ENCODE data around the gene CX3CR1. TPM values are rescaled to one million over a fixed set of nuclear protein-coding genes. Genes with fewer than 3 reads are reported as not detected.
"Not testable (repeated sequence)": the region's sequence is repeated elsewhere in the genome, so short reads cannot be mapped to it uniquely, and the experiment has no call there.

Gene CX3CR1
- total RNA-seq, 4 donors from 2014 or later = 0.25 to 0.49 (median 0.35) TPM

DNA sequence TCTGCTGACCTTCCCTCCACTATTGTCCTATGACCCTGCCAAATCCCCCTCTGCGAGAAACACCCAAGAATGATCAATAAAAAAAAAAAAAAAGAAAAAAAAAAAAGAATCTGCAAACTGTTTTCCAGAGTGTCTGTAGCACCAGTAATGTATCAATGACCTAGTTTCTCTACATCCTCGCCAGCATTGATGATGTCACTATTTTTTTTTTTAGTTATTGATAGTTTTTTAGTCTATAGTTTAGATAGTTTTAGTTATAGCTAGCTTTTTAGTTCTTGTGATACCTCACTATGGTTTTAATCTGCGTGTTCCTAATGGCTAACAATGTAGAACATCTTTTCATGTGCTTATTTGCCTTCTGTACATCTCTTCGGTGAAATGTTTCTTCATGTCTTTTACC is 51.3 kb downstream of the CX3CR1 start:
- in situ Hi-C loops (cut with MboI; ENCODE audit: low sequenced_read_pairs in 4 of 4) = no loop called here
- no peaks in the 10 kb centered on the region for H3K4me1 ChIP-seq
- no peak overlapping the region for H3K27ac ChIP-seq
- DNase-seq = no peak
- no peaks in the 10 kb centered on the region for H3K9me3 ChIP-seq
- intact Hi-C loops (cut with DNase I; ENCODE audit: low total_unique reads) = no loop called here
- no peaks in the 10 kb centered on the region for H3K27me3 ChIP-seq
- TF ChIP-seq POLR2A (IDR thresholded peaks at IDR 0.05) (no peak), CTCF (IDR thresholded peaks at IDR 0.05 in 4 of 5, conservative IDR thresholded peaks at IDR 0.05 in 1 of 5) (no peak)
- H3K36me3 ChIP-seq = no peaks in the 10 kb centered on the region
- ATAC-seq = no peak
- no peak overlapping the region for H3K4me3 ChIP-seq

DNA sequence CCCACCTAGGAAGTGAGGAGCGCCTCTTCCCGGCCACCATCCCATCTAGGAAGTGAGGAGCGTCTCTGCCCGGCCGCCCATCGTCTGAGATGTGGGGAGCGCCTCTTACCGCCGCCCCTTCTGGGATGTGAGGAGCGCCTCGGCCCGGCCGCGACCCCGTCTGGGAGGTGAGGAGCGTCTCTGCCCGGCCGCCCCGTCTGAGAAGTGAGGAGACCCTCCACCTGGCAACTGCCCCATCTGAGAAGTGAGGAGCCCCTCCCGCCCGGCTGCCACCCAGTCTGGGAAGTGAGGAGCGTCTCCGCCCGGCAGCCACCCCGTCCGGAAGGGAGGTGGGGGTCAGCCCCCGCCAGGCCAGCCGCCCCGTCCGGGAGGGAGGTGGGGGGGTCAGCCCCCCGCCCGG is 52.2 kb downstream of the CX3CR1 start:
- intact Hi-C loops (cut with DNase I; ENCODE audit: low total_unique reads); in situ Hi-C loops (cut with MboI; ENCODE audit: low sequenced_read_pairs in 4 of 4); ATAC-seq; DNase-seq; H3K4me3 ChIP-seq; H3K36me3 ChIP-seq; H3K27ac ChIP-seq; H3K4me1 ChIP-seq; H3K9me3 ChIP-seq; H3K27me3 ChIP-seq: not testable (repeated sequence)

DNA sequence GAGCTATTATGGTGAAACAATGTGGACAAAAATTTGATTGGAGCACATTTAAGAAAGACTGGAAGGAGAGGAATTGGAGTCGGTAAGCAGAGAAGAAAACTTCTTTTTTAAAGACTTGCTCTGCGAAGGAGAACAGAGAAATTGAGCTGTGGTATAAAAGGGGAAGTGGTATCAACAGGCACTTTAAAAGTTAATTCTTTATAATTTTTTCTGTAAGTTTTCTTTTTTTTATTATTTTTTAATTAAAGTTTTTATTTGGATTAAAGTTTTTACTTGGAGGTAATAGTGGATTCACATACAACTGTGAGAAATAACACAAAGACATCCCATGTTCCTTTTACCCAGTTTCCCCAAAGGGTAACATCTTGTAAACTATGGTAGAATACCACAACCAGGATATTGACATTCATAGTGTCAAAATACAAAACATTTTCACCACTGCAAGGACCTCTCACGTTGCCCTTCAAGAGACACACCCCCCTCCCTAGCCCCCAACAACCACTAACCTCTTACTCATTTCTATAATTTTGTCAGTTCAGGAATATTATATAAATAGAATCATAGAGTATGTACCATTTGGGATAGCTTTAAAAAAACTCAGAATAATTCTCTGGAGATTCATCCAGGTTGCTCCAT is 53.6 kb downstream of the CX3CR1 start:
- Histone ChIP-seq H3K9me3 (no peaks in the 10 kb centered on the region), H3K27me3 (no peaks in the 10 kb centered on the region), H3K27ac (no peak overlapping the region), H3K4me1 (no peaks in the 10 kb centered on the region), H3K36me3 (no peaks in the 10 kb centered on the region), H3K4me3 (no peak overlapping the region)
- DNase-seq (no peak), ATAC-seq (no peak)
- in situ Hi-C loops (cut with MboI; ENCODE audit: low sequenced_read_pairs in 4 of 4) (no loop called here), intact Hi-C loops (cut with DNase I; ENCODE audit: low total_unique reads) (no loop called here)
- no peak for TF ChIP-seq CTCF (IDR thresholded peaks at IDR 0.05 in 4 of 5, conservative IDR thresholded peaks at IDR 0.05 in 1 of 5)
- TF ChIP-seq POLR2A (IDR thresholded peaks at IDR 0.05) = no peak

GRCh38 chr3:39224288-39224687 is 55.5 kb downstream of the CX3CR1 start:
- no peak for TF ChIP-seq CTCF (IDR thresholded peaks at IDR 0.05 in 4 of 5, conservative IDR thresholded peaks at IDR 0.05 in 1 of 5)
- no peak for TF ChIP-seq POLR2A (IDR thresholded peaks at IDR 0.05)
- Histone ChIP-seq H3K27ac (no peak overlapping the region), H3K4me3 (no peak overlapping the region), H3K9me3 (no peaks in the 10 kb centered on the region), H3K36me3 (no peaks in the 10 kb centered on the region), H3K27me3 (no peaks in the 10 kb centered on the region), H3K4me1 (no peaks in the 10 kb centered on the region)
- in situ Hi-C loops (cut with MboI; ENCODE audit: low sequenced_read_pairs in 4 of 4) (no loop called here), intact Hi-C loops (cut with DNase I; ENCODE audit: low total_unique reads) (no loop called here)
- ATAC-seq (no peak), DNase-seq (no peak)

DNA sequence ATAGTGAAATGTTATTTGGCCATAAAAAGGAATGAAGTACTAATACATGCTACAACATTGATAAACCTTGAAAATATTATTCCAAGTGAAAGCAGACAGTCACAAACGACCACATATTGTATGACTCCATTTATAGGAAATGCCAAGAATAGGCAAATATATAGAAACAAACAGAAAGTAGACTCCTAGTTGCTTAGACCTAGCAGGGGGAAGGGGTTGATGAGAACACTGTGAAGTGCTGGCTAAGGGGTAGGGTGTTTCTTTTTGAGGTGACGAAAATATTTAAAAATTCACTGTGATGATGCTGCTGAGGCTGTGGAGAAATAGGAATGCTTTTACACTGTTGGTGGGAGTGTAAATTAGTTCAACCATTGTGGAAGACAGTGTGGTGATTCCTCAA is 56.9 kb downstream of the CX3CR1 start:
- no peak overlapping the region for H3K4me3 ChIP-seq
- no peaks in the 10 kb centered on the region for H3K36me3 ChIP-seq
- in situ Hi-C loops (cut with MboI; ENCODE audit: low sequenced_read_pairs in 4 of 4) = no loop called here
- H3K9me3 ChIP-seq = no peaks in the 10 kb centered on the region
- no peaks in the 10 kb centered on the region for H3K27me3 ChIP-seq
- ATAC-seq = no peak
- intact Hi-C loops (cut with DNase I; ENCODE audit: low total_unique reads) = no loop called here
- DNase-seq = no peak
- no peak overlapping the region for H3K27ac ChIP-seq
- TF ChIP-seq CTCF (IDR thresholded peaks at IDR 0.05 in 4 of 5, conservative IDR thresholded peaks at IDR 0.05 in 1 of 5) (no peak), POLR2A (IDR thresholded peaks at IDR 0.05) (no peak)
- no peaks in the 10 kb centered on the region for H3K4me1 ChIP-seq
